Head of caudate nucleus (tissue), 42 donors: ENCODE data around the gene ZNF732.
"Not testable (repeated sequence)": the region's sequence is repeated elsewhere in the genome, so short reads cannot be mapped to it uniquely, and the experiment has no call there.

Experiments
- DNase-seq, 42 donors: peaks; one replicate each; pipeline versions ENCODE4 v3.0.0 to v3.0.0-alpha.2; 2020 to 2021; ENCODE audit warnings: mixed read lengths in 7 of 42
- intact Hi-C: fragments of 100-400 bp; cut with DNase I; formaldehyde crosslinking; loops from one replicate; pipeline ENCODE4 v1.15.0; 2022

The ZNF732 gene

GRCh38 chr4:271492-272103 lies 33.7 kb downstream of the ZNF732 start:
- no peak for DNase-seq
- intact Hi-C loops, result no loop called here

DNA sequence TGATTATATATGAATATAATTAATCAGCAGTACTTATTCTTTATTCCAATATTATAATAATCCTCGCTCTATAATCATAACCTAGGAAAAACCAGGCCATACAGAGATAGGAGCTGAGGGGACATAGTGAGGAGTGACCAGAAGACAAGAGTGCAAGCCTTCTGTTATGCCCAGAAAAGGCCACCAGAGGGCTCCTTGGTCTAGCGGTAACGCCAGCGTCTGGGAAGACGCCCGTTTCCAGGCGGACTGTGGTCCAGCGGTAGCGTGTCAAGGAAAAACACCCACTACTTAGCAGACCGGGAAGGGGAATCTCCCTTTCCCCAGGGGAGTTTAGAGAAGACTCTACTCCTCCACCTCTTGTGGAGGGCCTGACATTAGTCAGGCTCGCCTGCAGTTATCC lies 46.0 kb downstream of the ZNF732 start:
- intact Hi-C loops, result not testable (repeated sequence)
- peak in 1 of 42 donors; percentile 2 for DNase-seq

- DNase-seq, result no peak
- intact Hi-C loops, result no loop called here
These were observed 48.8 kb downstream of the ZNF732 start for GRCh38 chr4:256492-256891.

- intact Hi-C loops, result no loop called here
- no peak for DNase-seq
These were observed 51.1 kb downstream of the ZNF732 start for GRCh38 chr4:253936-254756.

- no peak for DNase-seq
- intact Hi-C loops, result no loop called here
These were observed 53.1 kb downstream of the ZNF732 start for GRCh38 chr4:252065-252601.

- DNase-seq, result peak in 39 of 42 donors; percentile 6 to 84 (median 53)
- intact Hi-C loops, result loop anchor here (5.0 kb wide), 1 partner anchor 93 kb away; the partner anchor contains the start of gene ZNF141
These were observed 60.8 kb downstream of the ZNF732 start for GRCh38 chr4:244471-244870.

- DNase-seq, result no peak
- intact Hi-C loops, result loop anchor here (5.0 kb wide), 1 partner anchor 94 kb away; the partner anchor contains the start of gene ZNF141
These were observed 61.8 kb downstream of the ZNF732 start for GRCh38 chr4:243426-243825.

DNA sequence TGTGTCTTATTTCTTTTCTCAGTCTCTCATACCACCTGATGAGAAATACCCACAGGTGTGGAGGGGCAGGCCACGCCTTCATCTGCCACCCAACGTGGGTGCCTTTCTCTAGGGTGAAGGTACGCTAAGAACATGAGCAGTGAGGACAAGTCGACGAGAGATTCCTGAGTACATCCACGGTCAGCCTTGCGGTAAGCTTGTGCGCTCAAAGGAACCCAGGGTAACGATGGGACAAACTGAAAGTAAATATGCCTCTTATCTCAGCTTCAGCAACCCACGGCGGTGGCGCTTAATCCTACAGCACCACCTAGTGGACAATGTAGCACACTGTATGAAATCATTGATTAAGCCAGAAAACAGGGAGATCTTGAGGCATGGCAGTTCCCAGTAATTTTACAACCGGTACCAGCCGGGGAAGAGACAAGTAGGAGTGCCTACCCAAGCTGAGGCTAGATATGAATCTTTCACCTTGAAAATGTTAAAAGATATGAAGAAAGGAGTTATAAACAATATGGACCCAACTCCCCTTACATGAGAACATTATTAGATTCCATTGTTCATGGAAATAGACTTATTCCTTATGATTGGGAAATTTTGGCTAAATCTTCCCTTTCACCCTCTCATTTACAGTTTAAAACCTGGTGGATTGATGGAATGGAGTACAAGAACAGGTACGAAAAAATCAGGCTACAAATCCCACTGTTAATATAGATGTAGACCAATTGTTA lies 63.0 kb downstream of the ZNF732 start:
- intact Hi-C loops, result loop anchor here (5.0 kb wide), 1 partner anchor 95 kb away; the partner anchor contains the start of gene ZNF141

GRCh38 chr4:241411-241810 lies 63.9 kb downstream of the ZNF732 start:
- DNase-seq, result peak in 2 of 42 donors; percentile 6 to 8
- intact Hi-C loops, result loop anchor here (5.0 kb wide), 1 partner anchor 96 kb away; the partner anchor contains the start of gene ZNF141

More for the DNA sequence above, 63.0 kb downstream of the ZNF732 start:
- peak; percentile 19 to 88 (median 70) for DNase-seq

- DNase-seq, result no peak
- intact Hi-C loops, result no loop called here
These were observed 69.2 kb downstream of the ZNF732 start for GRCh38 chr4:236028-236427.

DNA sequence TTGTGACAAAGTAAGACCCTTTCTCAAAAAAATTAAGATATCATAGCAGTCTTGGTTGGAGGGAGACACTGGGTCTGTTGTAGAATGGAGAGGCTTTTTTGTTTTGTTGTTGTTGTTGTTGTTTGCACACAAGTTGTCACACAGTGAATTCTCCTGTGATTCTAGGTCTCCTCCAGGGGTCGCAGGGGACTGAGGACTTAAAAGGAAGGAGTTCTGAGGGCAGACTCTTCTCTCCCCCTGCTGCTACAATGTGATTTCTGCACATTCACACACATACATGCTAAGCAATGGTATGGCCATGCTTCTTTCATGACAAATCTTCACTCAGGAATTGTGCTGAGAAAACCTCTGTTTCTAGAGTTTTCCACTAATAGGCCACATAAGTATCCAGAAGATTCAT lies 71.1 kb downstream of the ZNF732 start:
- DNase-seq, result no peak
- intact Hi-C loops, result no loop called here

GRCh38 chr4:223913-224497 lies 81.3 kb downstream of the ZNF732 start:
- intact Hi-C loops, result no loop called here
- DNase-seq, result no peak
